ENCODE data around the gene TSPYL4.

Gene TSPYL4

GRCh38 chr6:116280161-116280932 is 26.5 kb upstream of the TSPYL4 start:
- DNase-seq, result no peak
- H3K9me3 Mint-ChIP-seq, result no peaks in the 10 kb centered on the region
- ATAC-seq, result no peak
- H3K27ac Mint-ChIP-seq, result peak overlapping the region; percentile 99 to 100
- H3K4me3 Mint-ChIP-seq, result peak overlapping the region; percentile 94 to 96
- H3K4me1 Mint-ChIP-seq, result peaks cover 38% of the 10 kb centered on the region
- no peaks in the 10 kb centered on the region for H3K27me3 Mint-ChIP-seq

GRCh38 chr6:116279232-116280160 is 25.6 kb upstream of the TSPYL4 start, which contains the start of gene TSPYL1:
TSPYL1 (minus strand) TSS chr6:116279930; CDS start chr6:116279830, 100 bp downstream.
- DNase-seq, result peak; percentile 91 to 95
- peak within 1 kb of the TSS; percentile 99 to 100 for H3K27ac Mint-ChIP-seq
- no peaks in the 10 kb centered on the region for H3K27me3 Mint-ChIP-seq
- ATAC-seq, result peak; percentile 93
- peak within 1 kb of the TSS; percentile 94 to 96 for H3K4me3 Mint-ChIP-seq
- H3K9me3 Mint-ChIP-seq, result no peaks in the 10 kb centered on the region
- peaks cover 43% of the 10 kb centered on the region for H3K4me1 Mint-ChIP-seq

GRCh38 chr6:116278854-116279231 is 25.0 kb upstream of the TSPYL4 start:
- no peaks in the 10 kb centered on the region for H3K27me3 Mint-ChIP-seq
- peak; percentile 2 for ATAC-seq
- H3K4me1 Mint-ChIP-seq, result peaks cover 45% of the 10 kb centered on the region
- H3K9me3 Mint-ChIP-seq, result no peaks in the 10 kb centered on the region
- peak in 1 of 2 donors; percentile 20 for DNase-seq
- peak overlapping the region; percentile 94 to 96 for H3K4me3 Mint-ChIP-seq
- peak overlapping the region; percentile 99 to 100 for H3K27ac Mint-ChIP-seq

- H3K27me3 Mint-ChIP-seq, result no peaks in the 10 kb centered on the region
- peak overlapping the region; percentile 99 to 100 for H3K27ac Mint-ChIP-seq
- DNase-seq (no peak), ATAC-seq (no peak)
- H3K4me1 Mint-ChIP-seq, result peaks cover 48% of the 10 kb centered on the region
- H3K9me3 Mint-ChIP-seq, result no peaks in the 10 kb centered on the region
- H3K4me3 Mint-ChIP-seq, result peak overlapping the region; percentile 94 to 96
These were observed 24.6 kb upstream of the TSPYL4 start for GRCh38 chr6:116278481-116278829.

GRCh38 chr6:116277124-116277523 is 23.2 kb upstream of the TSPYL4 start:
- Mint-ChIP-seq H3K9me3 (no peaks in the 10 kb centered on the region), H3K27ac (peak overlapping the region; percentile 23 to 74), H3K4me1 (peaks cover 53% of the 10 kb centered on the region), H3K27me3 (no peaks in the 10 kb centered on the region), H3K4me3 (peak overlapping the region; percentile 94 to 96)
- DNase-seq (no peak), ATAC-seq (no peak)

GRCh38 chr6:116271149-116271708 is 17.4 kb upstream of the TSPYL4 start:
- ATAC-seq (no peak), DNase-seq (no peak)
- Mint-ChIP-seq H3K4me3 (no peak overlapping the region), H3K27ac (no peak overlapping the region), H3K4me1 (peaks cover 32% of the 10 kb centered on the region), H3K9me3 (no peaks in the 10 kb centered on the region), H3K27me3 (no peaks in the 10 kb centered on the region)

GRCh38 chr6:116268589-116269293 is 14.9 kb upstream of the TSPYL4 start:
- DNase-seq, result no peak
- Mint-ChIP-seq H3K4me3 (no peak overlapping the region), H3K27ac (peak overlapping the region in 1 of 2 donors; percentile 59)

GRCh38 chr6:116267836-116268588 is 14.1 kb upstream of the TSPYL4 start:
- Mint-ChIP-seq H3K9me3 (peaks cover 11 to 13% of the 10 kb centered on the region in 2 donors), H3K4me1 (peaks cover 30% of the 10 kb centered on the region), H3K4me3 (no peak overlapping the region), H3K27ac (no peak overlapping the region), H3K27me3 (no peaks in the 10 kb centered on the region)
- DNase-seq, result no peak
- ATAC-seq, result peak; percentile 39

More at GRCh38 chr6:116268589-116269293, 14.9 kb upstream of the TSPYL4 start:
- Mint-ChIP-seq H3K4me1 (peaks cover 28% of the 10 kb centered on the region), H3K27me3 (no peaks in the 10 kb centered on the region), H3K9me3 (peaks cover 6 to 8% of the 10 kb centered on the region in 2 donors)
- peak; percentile 65 for ATAC-seq

- ATAC-seq, result no peak
- H3K4me1 Mint-ChIP-seq, result peaks cover 37% of the 10 kb centered on the region
- no peak overlapping the region for H3K27ac Mint-ChIP-seq
These were observed 12.9 kb upstream of the TSPYL4 start for GRCh38 chr6:116266803-116267202.

GRCh38 chr6:116265041-116265829 is 11.4 kb upstream of the TSPYL4 start:
- no peaks in the 10 kb centered on the region for H3K27me3 Mint-ChIP-seq
- peak; percentile 44 for ATAC-seq
- DNase-seq, result no peak
- no peak overlapping the region for H3K4me3 Mint-ChIP-seq
- H3K4me1 Mint-ChIP-seq, result peaks cover 53% of the 10 kb centered on the region
- peaks cover 14 to 24% of the 10 kb centered on the region in 2 donors for H3K9me3 Mint-ChIP-seq
- H3K27ac Mint-ChIP-seq, result no peak overlapping the region

More at GRCh38 chr6:116266803-116267202, 12.9 kb upstream of the TSPYL4 start:
- Mint-ChIP-seq H3K27me3 (no peaks in the 10 kb centered on the region), H3K9me3 (peaks cover 14 to 24% of the 10 kb centered on the region in 2 donors), H3K4me3 (no peak overlapping the region)
- DNase-seq, result no peak

- Mint-ChIP-seq H3K27me3 (no peaks in the 10 kb centered on the region), H3K9me3 (peaks cover 14 to 24% of the 10 kb centered on the region in 2 donors), H3K4me3 (no peak overlapping the region), H3K27ac (no peak overlapping the region), H3K4me1 (peaks cover 50% of the 10 kb centered on the region)
- DNase-seq (no peak), ATAC-seq (no peak)
These were observed 9.5 kb upstream of the TSPYL4 start for GRCh38 chr6:116263353-116263752.

GRCh38 chr6:116258520-116258919 is 4.6 kb upstream of the TSPYL4 start:
- Mint-ChIP-seq H3K9me3 (peaks cover 7 to 16% of the 10 kb centered on the region in 2 donors), H3K4me1 (peaks cover 40% of the 10 kb centered on the region), H3K27ac (no peak overlapping the region), H3K4me3 (no peak overlapping the region), H3K27me3 (no peaks in the 10 kb centered on the region)
- DNase-seq (no peak), ATAC-seq (no peak)

- DNase-seq (no peak), ATAC-seq (no peak)
- H3K27me3 Mint-ChIP-seq, result no peaks in the 10 kb centered on the region
- H3K4me1 Mint-ChIP-seq, result peaks cover 23% of the 10 kb centered on the region
- no peak overlapping the region for H3K4me3 Mint-ChIP-seq
- H3K27ac Mint-ChIP-seq, result no peak overlapping the region
- H3K9me3 Mint-ChIP-seq, result no peaks in the 10 kb centered on the region
These were observed 2.8 kb upstream of the TSPYL4 start for GRCh38 chr6:116256694-116257093.

Measured in stimulated activated naive CD8-positive, alpha-beta T cell treated with anti-CD3 and anti-CD28 coated beads, Interleukin-15, amount 100 ng/mL, for 72 hours (primary cell).